ENCODE measurements around the gene TMEM178B.

DNA sequence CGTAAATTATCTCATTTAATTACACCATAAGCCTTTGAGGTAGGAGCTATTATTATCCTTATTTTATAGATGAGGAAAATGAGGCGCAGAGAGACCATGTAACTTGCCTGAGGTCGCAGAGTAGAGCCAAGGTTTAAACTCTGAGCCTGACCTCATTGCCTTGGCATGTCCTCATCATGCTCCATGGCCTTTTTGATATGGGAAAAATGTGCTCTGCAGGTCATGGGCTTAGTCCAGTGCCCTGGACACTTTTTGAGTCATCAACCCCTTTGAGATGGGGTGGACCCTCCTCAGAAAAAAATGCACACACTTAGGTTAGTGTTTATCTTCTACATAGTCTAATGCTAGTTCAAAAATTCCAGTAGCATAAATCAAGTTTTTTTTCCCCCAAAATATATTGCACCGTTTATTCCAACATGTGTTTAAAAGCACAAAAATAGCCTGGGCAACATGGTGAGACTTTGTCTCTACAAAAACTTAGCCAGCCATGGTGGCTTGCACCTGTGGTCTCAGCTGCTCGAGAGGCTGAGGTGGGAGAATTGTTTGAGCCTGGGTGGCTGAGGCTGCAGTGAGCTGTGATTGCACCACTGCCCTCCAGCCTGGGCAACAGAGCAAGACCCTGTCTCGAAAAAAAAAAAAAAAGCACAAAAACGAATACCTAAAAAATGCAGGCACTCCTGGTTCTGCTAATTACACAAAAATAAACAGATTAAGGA is 28.6 kb upstream of the TMEM178B start:
- TF ChIP-seq SIN3A (IDR thresholded peaks at IDR 0.05; ENCODE audit: borderline replicate concordance, insufficient read depth, low read length) (no peak), TAF1 (IDR thresholded peaks at IDR 0.05; ENCODE audit: borderline replicate concordance, insufficient read depth, low read length) (no peak), POLR2AphosphoS5 (IDR thresholded peaks at IDR 0.05; ENCODE audit: low read depth, low read length) (no peak), FOXP2 (optimal IDR thresholded peaks at IDR 0.05; ENCODE audit: borderline replicate concordance, extremely low read depth, extremely low read length, insufficient read depth) (no peak)
- TF ChIP-seq, protein P1, sequence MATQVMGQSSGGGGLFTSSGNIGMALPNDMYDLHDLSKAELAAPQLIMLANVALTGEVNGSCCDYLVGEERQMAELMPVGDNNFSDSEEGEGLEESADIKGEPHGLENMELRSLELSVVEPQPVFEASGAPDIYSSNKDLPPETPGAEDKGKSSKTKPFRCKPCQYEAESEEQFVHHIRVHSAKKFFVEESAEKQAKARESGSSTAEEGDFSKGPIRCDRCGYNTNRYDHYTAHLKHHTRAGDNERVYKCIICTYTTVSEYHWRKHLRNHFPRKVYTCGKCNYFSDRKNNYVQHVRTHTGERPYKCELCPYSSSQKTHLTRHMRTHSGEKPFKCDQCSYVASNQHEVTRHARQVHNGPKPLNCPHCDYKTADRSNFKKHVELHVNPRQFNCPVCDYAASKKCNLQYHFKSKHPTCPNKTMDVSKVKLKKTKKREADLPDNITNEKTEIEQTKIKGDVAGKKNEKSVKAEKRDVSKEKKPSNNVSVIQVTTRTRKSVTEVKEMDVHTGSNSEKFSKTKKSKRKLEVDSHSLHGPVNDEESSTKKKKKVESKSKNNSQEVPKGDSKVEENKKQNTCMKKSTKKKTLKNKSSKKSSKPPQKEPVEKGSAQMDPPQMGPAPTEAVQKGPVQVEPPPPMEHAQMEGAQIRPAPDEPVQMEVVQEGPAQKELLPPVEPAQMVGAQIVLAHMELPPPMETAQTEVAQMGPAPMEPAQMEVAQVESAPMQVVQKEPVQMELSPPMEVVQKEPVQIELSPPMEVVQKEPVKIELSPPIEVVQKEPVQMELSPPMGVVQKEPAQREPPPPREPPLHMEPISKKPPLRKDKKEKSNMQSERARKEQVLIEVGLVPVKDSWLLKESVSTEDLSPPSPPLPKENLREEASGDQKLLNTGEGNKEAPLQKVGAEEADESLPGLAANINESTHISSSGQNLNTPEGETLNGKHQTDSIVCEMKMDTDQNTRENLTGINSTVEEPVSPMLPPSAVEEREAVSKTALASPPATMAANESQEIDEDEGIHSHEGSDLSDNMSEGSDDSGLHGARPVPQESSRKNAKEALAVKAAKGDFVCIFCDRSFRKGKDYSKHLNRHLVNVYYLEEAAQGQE (IDR thresholded peaks at IDR 0.05; ENCODE audit: insufficient read depth in 1 of 2, low read depth in 2 of 2, low read length in 2 of 2) = no peak

Data from PFSK-1 (cell line).